NCI-H2196 (cell line): ENCODE results near the gene CEP43.

Experiments used
- DNase-seq: peaks from one replicate; lab custom pipeline; 2025; ENCODE audit not compliant: unreplicated experiment; lab: John Stamatoyannopoulos, UW

Gene CEP43

GRCh38 chr6:166966268-166966667 is 32.9 kb upstream of the CEP43 start:
- no peak for DNase-seq

- DNase-seq: no peak
Observed at GRCh38 chr6:166969390-166970002, 29.7 kb upstream of the CEP43 start.

- no peak for DNase-seq
Observed at GRCh38 chr6:166970091-166970490, 29.1 kb upstream of the CEP43 start.

GRCh38 chr6:166970776-166971175 is 28.4 kb upstream of the CEP43 start:
- DNase-seq: no peak

GRCh38 chr6:166971271-166971670 is 27.9 kb upstream of the CEP43 start:
- no peak for DNase-seq

- DNase-seq: no peak
Observed at GRCh38 chr6:166972101-166972500, 27.1 kb upstream of the CEP43 start.

GRCh38 chr6:166976636-166977035 is 22.6 kb upstream of the CEP43 start:
- DNase-seq: no peak

- DNase-seq: no peak
Observed at GRCh38 chr6:166977621-166978525, 21.3 kb upstream of the CEP43 start.

GRCh38 chr6:166980738-166981137 is 18.5 kb upstream of the CEP43 start:
- DNase-seq: no peak

- no peak for DNase-seq
Observed at GRCh38 chr6:166987448-166987847, 11.7 kb upstream of the CEP43 start.

GRCh38 chr6:166987930-166988329 is 11.3 kb upstream of the CEP43 start:
- no peak for DNase-seq

GRCh38 chr6:166988674-166989201 is 10.5 kb upstream of the CEP43 start:
- no peak for DNase-seq

GRCh38 chr6:166989427-166990032 is 9.7 kb upstream of the CEP43 start:
- peak; percentile 3 for DNase-seq

- no peak for DNase-seq
Observed at GRCh38 chr6:166996406-166996805, 2.8 kb upstream of the CEP43 start.

GRCh38 chr6:166997348-166997747 is 1.8 kb upstream of the CEP43 start:
- DNase-seq: no peak

- peak; percentile 62 for DNase-seq
Observed at GRCh38 chr6:166997768-166998255, 1.4 kb upstream of the CEP43 start.

GRCh38 chr6:166998256-166999144 is 697 bp upstream of the CEP43 start:
- no peak for DNase-seq

- DNase-seq: no peak
Observed at GRCh38 chr6:166999884-167000253, 672 bp downstream of the CEP43 start.

- no peak for DNase-seq
Observed at GRCh38 chr6:167000759-167001158, 1.6 kb downstream of the CEP43 start.

GRCh38 chr6:167005350-167006159 is 6.4 kb downstream of the CEP43 start:
- DNase-seq: no peak
